GM12878 (cell line): ENCODE measurements around the gene PEX1. TPM values are rescaled to one million over a fixed set of nuclear protein-coding genes. Genes with fewer than 3 reads are reported as not detected.
A peak's percentile ranks its signal among the peaks of the same experiment; 100 is the strongest.

Experiments used
- ATAC-seq: fragments of 200-7000 bp; cut with Tn5 transposase; 3 replicates; pipeline ENCODE4 v1.9.1; 2020; ENCODE audit warnings: mild to moderate bottlenecking, moderate library complexity
- BruUV-seq: library from RNA; stranded (reverse); fragments of 400-500 nt; replicated peaks from 2 replicates; lab custom pipeline; 2021; lab: Mats Ljungman, UMichigan
- CTCF ChIA-PET: fragments of 300-600 bp; sonication (Branson Sonifier 250); formaldehyde crosslinking; extraction: SDS; loops from one replicate; lab custom pipeline; 2021; ENCODE audit warnings: inconsistent platforms; lab: Yijun Ruan, JAX
- POLR2A ChIA-PET: fragments of 350-600 bp; formaldehyde crosslinking; extraction: SDS; loops from one replicate; lab custom pipeline; 2021; ENCODE audit warnings: inconsistent platforms; lab: Charles Lee
- RAD21 ChIA-PET: fragments of 300-600 bp; sonication (Branson Sonifier 250); formaldehyde crosslinking; loops from one replicate; lab custom pipeline; 2023; ENCODE audit warnings: antibody characterized with exemption; ENCODE audit not compliant: unreplicated experiment; lab: Charles Lee
- SMC1A ChIA-PET: fragments of 300-600 bp; sonication (Branson Sonifier 250); formaldehyde crosslinking; loops from one replicate; lab custom pipeline; 2023; ENCODE audit not compliant: unreplicated experiment, uncharacterized antibody; lab: Charles Lee
- DNase-seq: peaks from one replicate; pipeline ENCODE4 v3.0.0-alpha.2; 2011; ENCODE audit warnings: low read depth, low spot score
- FAIRE-seq: peaks from 3 replicates; lab custom pipeline; 2011; peaks lifted over from hg19 to GRCh38; lab: Jason Lieb, UNC
- H2AFZ ChIP-seq: 2 replicates; pipeline ENCODE4 v1.6.0; 2011; ENCODE audit warnings: low read depth, low read length, control low read depth; ENCODE audit not compliant: control insufficient read depth
- H3K27ac ChIP-seq: 2 replicates; pipeline ENCODE4 v1.5.1; 2011; ENCODE audit warnings: control low read depth; ENCODE audit not compliant: control insufficient read depth, insufficient read depth
- H3K27me3 ChIP-seq, 2 experiments: replicated peaks in 1 of 2; 2 replicates each; pipeline versions ENCODE4 v1.6.0 to v1.6.1; 2011; ENCODE audit warnings: low read length in 1 of 2; ENCODE audit not compliant: control insufficient read depth in 2 of 2, insufficient read depth in 2 of 2
- H3K36me3 ChIP-seq, 2 experiments: 2 replicates each; pipeline ENCODE4 v1.5.1; 2011; ENCODE audit warnings: low read length in 1 of 2; ENCODE audit not compliant: control insufficient read depth in 2 of 2, insufficient read depth in 2 of 2
- H3K4me1 ChIP-seq: 2 replicates; pipeline ENCODE4 v1.6.1; 2011; ENCODE audit warnings: mild to moderate bottlenecking, low read length, moderate library complexity, mixed read lengths; ENCODE audit not compliant: control insufficient read depth, insufficient read depth
- H3K4me2 ChIP-seq: 2 replicates; pipeline ENCODE4 v1.6.0; 2011; ENCODE audit warnings: control low read depth; ENCODE audit not compliant: control insufficient read depth, insufficient read depth
- H3K4me3 ChIP-seq: fragments of 200-600 bp; sonication (generic); 2 replicates; pipeline ENCODE4 v1.5.1; 2016
- H3K79me2 ChIP-seq: 2 replicates; pipeline ENCODE4 v1.6.0; 2011; ENCODE audit warnings: low read length; ENCODE audit not compliant: control insufficient read depth, insufficient read depth
- H3K9ac ChIP-seq: 2 replicates; pipeline ENCODE4 v1.8.0; 2011; ENCODE audit warnings: low read length, control low read depth, mixed read lengths; ENCODE audit not compliant: control insufficient read depth, insufficient read depth
- H3K9me3 ChIP-seq: replicated peaks from 3 replicates; pipeline ENCODE4 v1.5.1; 2011; ENCODE audit warnings: mild to moderate bottlenecking, low read length; ENCODE audit not compliant: control insufficient read depth, insufficient read depth
- H4K20me1 ChIP-seq: 2 replicates; pipeline ENCODE4 v1.6.0; 2011; ENCODE audit not compliant: control insufficient read depth, insufficient read depth
- CHD2 ChIP-seq: IDR thresholded peaks from 2 replicates; pipeline ENCODE4 v1.6.1; 2011; ENCODE audit warnings: low read depth, low read length, improper control_type of control experiment, borderline replicate concordance
- FOXK2 ChIP-seq: fragments of 450-650 bp; IDR thresholded peaks from 2 replicates; pipeline ENCODE4 v1.6.1; 2017; ENCODE audit warnings: mild to moderate bottlenecking, moderate library complexity
- JUND ChIP-seq: IDR thresholded peaks from 2 replicates; pipeline ENCODE4 v1.6.1; 2012; ENCODE audit warnings: low read depth, mild to moderate bottlenecking, low read length, improper control_type of control experiment, moderate library complexity
- RAD51 ChIP-seq: fragments of 450-650 bp; IDR thresholded peaks from 2 replicates; pipeline ENCODE4 v1.6.1; 2016; ENCODE audit warnings: moderate library complexity, mild to moderate bottlenecking, inconsistent platforms
- RUNX3 ChIP-seq: IDR thresholded peaks from 2 replicates; pipeline ENCODE4 v1.6.1; 2012; ENCODE audit warnings: low read length, inconsistent platforms
- WGBS: methylation state at CpG from one replicate; pipeline ENCODE4 v1.1.6; 2016; ENCODE audit warnings: low lambda C conversion rate; ENCODE audit not compliant: insufficient replicate concordance, insufficient coverage; ENCODE audit errors: missing lambda C conversion rate; 5-methylcytosine and 5-hydroxymethylcytosine counted together
- in situ Hi-C: fragments of 300-500 bp; cut with MboI; formaldehyde crosslinking; loops from 9 replicates; pipeline ENCODE4 v1.14.3; 2018; ENCODE audit warnings: mixed read lengths
- intact Hi-C: fragments of 100-400 bp; cut with micrococcal nuclease; formaldehyde crosslinking; loops from one replicate; pipeline ENCODE4 v1.14.2; 2022; ENCODE audit not compliant: unreplicated experiment
- polyA plus RNA-seq, 11 experiments: library from polyadenylated mRNA; depleted of rRNA in 4 of 11; unstranded in 6 of 11; stranded (reverse) in 5 of 11; fragments of >200 nt; fragmentation: Nextera tagmentation in 4 of 11; fragmentation: Illumina TruSeq in 1 of 11; extraction: Ambion mirVana in 4 of 11; extraction: Trizol in 1 of 11; gene quantifications; 1 replicate in 1 of 11; 2 replicates in 10 of 11; pipeline versions ENCODE4 v1.2.1 to v1.2.3, GENCODE V29; 2011 to 2016; ENCODE audit warnings: inconsistent platforms in 2 of 11, missing spikeins in 2 of 11, low read depth in 1 of 11
- total RNA-seq, 4 experiments: library from RNA; depleted of rRNA in 3 of 4; stranded (reverse); fragments of >200 nt in 3 of 4; fragmentation: Illumina TruSeq in 1 of 4; extraction: Trizol in 1 of 4; gene quantifications; 2 replicates each; pipeline versions ENCODE4 v1.2.1 to v1.2.3, GENCODE V29; 2013 to 2021
- TF ChIP-seq, protein P1 (sequence below): fragments of 450-650 bp; conservative IDR thresholded peaks from 2 replicates; pipeline ENCODE4 v1.6.1; 2017; ENCODE audit warnings: mild to moderate bottlenecking, moderate library complexity

The PEX1 gene
- total and polyA plus RNA-seq, 10 of the 15 experiments (the other 5 are each of a cell fraction or from before 2014, with no cell fraction given) = 6.7 to 22.9 (median 15.4) TPM

GRCh38 chr7:92503767-92504166 is 24.6 kb downstream of the PEX1 start (continued):
- TF ChIP-seq CHD2 (no peak), FOXK2 (no peak), RAD51 (no peak), JUND (no peak)

GRCh38 chr7:92498557-92498956 is 29.8 kb downstream of the PEX1 start:
- no peak for FAIRE-seq
- peaks cover 0 to 2% of the 10 kb centered on the region in 2 experiments; a peak in 3 of 4 replicates for H3K36me3 ChIP-seq
- SMC1A ChIA-PET = interaction anchor here (0.9 kb wide), 2 partner anchors 9 to 30 kb away, joined by 3 to 4 read pairs; partner anchors contain the start of genes PEX1 and RBM48
- no peak for DNase-seq
- H3K27ac ChIP-seq = no peak overlapping the region
- in situ Hi-C loops = no loop called here
- RAD21 ChIA-PET = no interaction called here
- intact Hi-C loops = no loop called here
- no peak overlapping the region for H3K4me3 ChIP-seq
- H3K4me1 ChIP-seq = no peaks in the 10 kb centered on the region
- POLR2A ChIA-PET = no interaction called here
- CTCF ChIA-PET = no interaction called here
- no peaks in the 10 kb centered on the region for H3K27me3 ChIP-seq
- no peaks in the 10 kb centered on the region for H4K20me1 ChIP-seq
- ATAC-seq = no peak
- H3K4me2 ChIP-seq = no peak overlapping the region
- no TSS peak for BruUV-seq
- peak; percentile 30; the same call in 1 of the 2 replicates for TF ChIP-seq RUNX3
- TF ChIP-seq, protein P1, sequence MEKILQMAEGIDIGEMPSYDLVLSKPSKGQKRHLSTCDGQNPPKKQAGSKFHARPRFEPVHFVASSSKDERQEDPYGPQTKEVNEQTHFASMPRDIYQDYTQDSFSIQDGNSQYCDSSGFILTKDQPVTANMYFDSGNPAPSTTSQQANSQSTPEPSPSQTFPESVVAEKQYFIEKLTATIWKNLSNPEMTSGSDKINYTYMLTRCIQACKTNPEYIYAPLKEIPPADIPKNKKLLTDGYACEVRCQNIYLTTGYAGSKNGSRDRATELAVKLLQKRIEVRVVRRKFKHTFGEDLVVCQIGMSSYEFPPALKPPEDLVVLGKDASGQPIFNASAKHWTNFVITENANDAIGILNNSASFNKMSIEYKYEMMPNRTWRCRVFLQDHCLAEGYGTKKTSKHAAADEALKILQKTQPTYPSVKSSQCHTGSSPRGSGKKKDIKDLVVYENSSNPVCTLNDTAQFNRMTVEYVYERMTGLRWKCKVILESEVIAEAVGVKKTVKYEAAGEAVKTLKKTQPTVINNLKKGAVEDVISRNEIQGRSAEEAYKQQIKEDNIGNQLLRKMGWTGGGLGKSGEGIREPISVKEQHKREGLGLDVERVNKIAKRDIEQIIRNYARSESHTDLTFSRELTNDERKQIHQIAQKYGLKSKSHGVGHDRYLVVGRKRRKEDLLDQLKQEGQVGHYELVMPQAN = no peak
- H3K9ac ChIP-seq = no peak overlapping the region
- no peaks in the 10 kb centered on the region for H3K79me2 ChIP-seq
- no peaks in the 10 kb centered on the region for H3K9me3 ChIP-seq
- WGBS = 24% methylated on average over 2 of the region's 2 CpGs
- H2AFZ ChIP-seq = no peak overlapping the region
